Measurements from ENCODE around the gene ZNF70. TPM values are rescaled to one million over a fixed set of nuclear protein-coding genes. Genes with fewer than 3 reads are reported as not detected.

ZNF70 gene
- total and polyA plus RNA-seq, 2 of the 13 experiments (the other 11 are each of a cell fraction or from before 2014, with no cell fraction given): 0.62 to 3.6 TPM

GRCh38 chr22:23786752-23787599 lies 36.1 kb upstream of the ZNF70 start, which contains the start of gene SMARCB1 (continued):
- TF ChIP-seq ZBTB46 (CRISPR knock-in tag; IDR thresholded peaks at IDR 0.05; ENCODE audit: borderline replicate concordance): no peak
- TF ChIP-seq ZSCAN9 (CRISPR knock-in tag; IDR thresholded peaks at IDR 0.05; ENCODE audit: borderline replicate concordance): no peak
- TF ChIP-seq HNF1A (IDR thresholded peaks at IDR 0.05; ENCODE audit: low read depth): no peak
- no peak for TF ChIP-seq HNF1A (CRISPR knock-in tag; IDR thresholded peaks at IDR 0.05; ENCODE audit: borderline replicate concordance)
- TF ChIP-seq NFYC (CRISPR knock-in tag; IDR thresholded peaks at IDR 0.05): no peak
- TF ChIP-seq EHMT2 (IDR thresholded peaks at IDR 0.05; ENCODE audit: borderline replicate concordance, low read depth, low read length): no peak
- TF ChIP-seq SATB2 (CRISPR knock-in tag; IDR thresholded peaks at IDR 0.05): no peak
- TF ChIP-seq FOXO4 (CRISPR knock-in tag; conservative IDR thresholded peaks at IDR 0.05): no peak
- peak; percentile 69; the same call in 1 of the 2 replicates for TF ChIP-seq ZNF773 (CRISPR knock-in tag; IDR thresholded peaks at IDR 0.05; ENCODE audit: borderline replicate concordance)
- no peak for TF ChIP-seq CBX2 (IDR thresholded peaks at IDR 0.05; ENCODE audit: low read depth, low read length)
- no peak for TF ChIP-seq CBX2 (CRISPR knock-in tag; IDR thresholded peaks at IDR 0.05; ENCODE audit: low read depth)
- TF ChIP-seq ZNF558 (CRISPR knock-in tag; IDR thresholded peaks at IDR 0.05; ENCODE audit: borderline replicate concordance): no peak
- peak; percentile 40 for TF ChIP-seq ZNF883 (CRISPR knock-in tag; IDR thresholded peaks at IDR 0.05; ENCODE audit: not compliant biosample characterization)
- TF ChIP-seq PATZ1 (CRISPR knock-in tag; IDR thresholded peaks at IDR 0.05): no peak
- TF ChIP-seq SALL1 (CRISPR knock-in tag; IDR thresholded peaks at IDR 0.05): peak; percentile 31; the same call in 1 of the 2 replicates
- 0 out of 2 replicates have a peak, but pooled peaks have one; percentile 38 for TF ChIP-seq ZSCAN12 (CRISPR knock-in tag; IDR thresholded peaks at IDR 0.05)
- TF ChIP-seq CBX5 (CRISPR knock-in tag; IDR thresholded peaks at IDR 0.05; ENCODE audit: borderline replicate concordance): no peak
- TF ChIP-seq ZNF124 (CRISPR knock-in tag; IDR thresholded peaks at IDR 0.05): no peak
- TF ChIP-seq MXD4 (CRISPR knock-in tag; IDR thresholded peaks at IDR 0.05): no peak
- no peak for TF ChIP-seq ARHGAP35 (CRISPR knock-in tag; IDR thresholded peaks at IDR 0.05; ENCODE audit: borderline replicate concordance)
